Right lobe of liver (tissue), 6 donors: ENCODE results near the gene STPG2. TPM values are rescaled to one million over a fixed set of nuclear protein-coding genes. Genes with fewer than 3 reads are reported as not detected.
A peak's percentile ranks its signal among the peaks of the same experiment; 100 is the strongest.

Source experiments
- ATAC-seq, 4 donors: fragments of 200-7000 bp; cut with Tn5 transposase; one replicate each; pipeline ENCODE4 v1.9.1; 2020; ENCODE audit warnings: mild to moderate bottlenecking in 4 of 4, moderate library complexity in 4 of 4
- DNase-seq, 3 donors: peaks; one replicate each; pipeline ENCODE4 v3.0.0-alpha.2; 2020
- H3K27ac ChIP-seq, 3 donors: fragments of 200-600 bp; one replicate each; pipeline ENCODE4 v1.8.0; 2022
- H3K27me3 ChIP-seq, 2 donors: fragments of 200-600 bp; one replicate each; pipeline ENCODE4 v1.8.0; 2022
- H3K36me3 ChIP-seq, 4 donors: fragments of 200-600 bp; sonication (generic) in 1 of 4; one replicate each; pipeline versions ENCODE4 v1.5.1 to v1.8.0; 2017 to 2022; ENCODE audit warnings: control low read depth in 1 of 4
- H3K4me1 ChIP-seq, 4 donors: fragments of 200-600 bp; sonication (generic) in 1 of 4; one replicate each; pipeline versions ENCODE4 v1.5.1 to v1.8.0; 2017 to 2022; ENCODE audit warnings: control low read depth in 1 of 4
- H3K4me3 ChIP-seq, 3 donors: fragments of 200-600 bp; one replicate each; pipeline ENCODE4 v1.8.0; 2022
- H3K9me3 ChIP-seq, 4 donors: fragments of 200-600 bp; sonication (generic) in 1 of 4; one replicate each; pipeline versions ENCODE4 v1.5.1 to v1.8.0; 2017 to 2022; ENCODE audit warnings: control low read depth in 1 of 4
- CTCF ChIP-seq, 4 donors: fragments of 200-600 bp in 3 of 4; fragments of 450-650 bp in 1 of 4; IDR thresholded peaks; one replicate each; pipeline versions ENCODE4 v1.5.1 to v1.8.0; 2016 to 2022; ENCODE audit warnings: antibody characterized with exemption in 4 of 4, mild to moderate bottlenecking in 2 of 4
- POLR2A ChIP-seq: fragments of 450-650 bp; IDR thresholded peaks from one replicate; pipeline ENCODE4 v1.6.1; 2017; ENCODE audit warnings: antibody characterized with exemption, mild to moderate bottlenecking
- WGBS: methylation state at CpG from one replicate; pipeline ENCODE4 v1.1.6; 2018; ENCODE audit warnings: low coverage, low lambda C conversion rate; ENCODE audit not compliant: insufficient coverage; ENCODE audit errors: missing lambda C conversion rate; 5-methylcytosine and 5-hydroxymethylcytosine counted together
- intact Hi-C, 2 donors: fragments of 100-400 bp; cut with DNase I; formaldehyde crosslinking; loops; one replicate each; pipeline versions ENCODE4 v1.11.2 to v1.14.1; 2022
- total RNA-seq, 6 experiments: library from RNA; depleted of rRNA in 2 of 6; stranded (reverse); fragments of >200 nt in 2 of 6; fragmentation: NEBNext Ultra II Directional in 3 of 6; extraction: Animal tissue kit (Norgen Biotek cat#: 25700) in 3 of 6; gene quantifications; one replicate each; pipeline versions ENCODE4 v1.1.0 to v1.2.4, GENCODE V29; 2016 to 2023
- donor health status: DM: no; HTN: yes; CAD: no.
- donor health status: DM: no; HTN: no; CAD: no.
- donor health status: DM: no; HTN: no; CAD: no.
- donor health status: DM: no; HTN: yes; CAD: no.
- donor health status: DM: no; HTN: yes; CAD: no.

Gene STPG2
- total RNA-seq, 6 experiments from 2014 or later: 0.25 to 0.46 (median 0.40) TPM; not detected in 2

DNA sequence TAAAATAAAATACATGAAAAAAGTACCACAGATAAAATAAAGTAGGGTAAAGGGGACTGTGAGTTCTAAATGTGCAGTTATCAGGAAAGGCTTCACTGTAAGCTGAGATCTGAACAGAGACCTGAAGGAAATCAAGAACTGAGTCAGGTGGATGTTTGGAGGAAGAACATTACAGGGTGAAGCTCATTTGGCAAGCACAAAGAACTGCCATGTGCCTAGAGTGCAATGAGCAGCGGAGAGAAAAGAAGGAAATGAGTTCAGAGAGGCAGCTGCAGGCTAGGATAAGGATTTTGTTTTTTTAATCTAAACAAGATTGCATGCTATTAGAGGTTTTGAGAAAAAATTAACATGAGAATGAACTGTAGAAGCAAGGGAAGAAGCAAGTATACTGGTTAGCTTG, 373.1 kb downstream of the STPG2 start:
- H3K4me1 ChIP-seq: no peaks in the 10 kb centered on the region
- no peaks in the 10 kb centered on the region for H3K36me3 ChIP-seq
- no peaks in the 10 kb centered on the region for H3K27me3 ChIP-seq
- no peak overlapping the region for H3K27ac ChIP-seq
- peak in 2 of 4 donors; percentile 30 to 66 for ATAC-seq
- no peak for DNase-seq
- no peaks in the 10 kb centered on the region for H3K9me3 ChIP-seq
- intact Hi-C loops: no loop called here
- 33% methylated on average over 1 of the region's 1 CpG for WGBS
- H3K4me3 ChIP-seq: no peak overlapping the region
- no peak for TF ChIP-seq POLR2A
- TF ChIP-seq CTCF (IDR thresholded peaks at IDR 0.05): no peak

- intact Hi-C loops: no loop called here
- H3K4me3 ChIP-seq: no peak overlapping the region
- no peak overlapping the region for H3K27ac ChIP-seq
- 50% methylated on average over 1 of the region's 1 CpG for WGBS
- no peaks in the 10 kb centered on the region for H3K4me1 ChIP-seq
- DNase-seq: no peak
- no peaks in the 10 kb centered on the region for H3K9me3 ChIP-seq
- H3K36me3 ChIP-seq: no peaks in the 10 kb centered on the region
- H3K27me3 ChIP-seq: no peaks in the 10 kb centered on the region
- peak in 3 of 4 donors; percentile 22 to 73 (median 27) for ATAC-seq
- TF ChIP-seq POLR2A (no peak), CTCF (IDR thresholded peaks at IDR 0.05) (no peak)
Measured at GRCh38 chr4:97762115-97762512, 381.2 kb downstream of the STPG2 start.

DNA sequence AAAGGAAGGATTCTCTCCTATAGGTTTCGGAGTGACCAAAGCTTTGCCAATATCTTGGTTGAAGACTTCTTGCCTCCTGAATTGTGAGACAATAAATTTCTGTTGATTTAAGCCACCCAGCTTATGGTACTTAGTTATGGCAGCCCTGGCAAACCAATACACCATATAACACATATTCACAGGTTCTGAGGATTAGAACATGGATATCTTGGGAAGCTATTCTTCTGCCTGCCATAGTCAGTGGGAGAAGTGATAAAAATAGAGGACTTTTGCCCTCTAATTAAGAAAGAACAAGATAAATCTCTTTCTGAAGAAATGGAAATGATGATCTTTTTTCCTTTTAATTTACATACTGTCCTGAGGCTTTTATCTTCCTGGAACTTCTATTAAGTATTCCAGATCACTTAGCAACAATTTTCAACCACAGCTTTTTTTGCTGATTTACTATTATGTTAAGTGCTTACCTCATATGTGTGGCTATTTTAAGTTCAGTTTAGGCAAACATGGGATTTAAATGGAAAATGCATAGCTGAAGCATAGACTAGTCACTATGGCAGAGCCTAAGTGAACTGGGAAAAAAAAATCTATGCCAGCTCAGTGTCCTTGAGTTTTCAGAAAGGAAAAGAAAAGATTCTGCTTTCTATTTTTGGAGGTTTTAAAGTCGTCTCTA, 381.7 kb downstream of the STPG2 start:
- 42% methylated on average over 2 of the region's 2 CpGs for WGBS
- H3K4me1 ChIP-seq: no peaks in the 10 kb centered on the region
- ATAC-seq (no peak), DNase-seq (no peak)
- no peak for TF ChIP-seq CTCF (IDR thresholded peaks at IDR 0.05)
- H3K27ac ChIP-seq: no peak overlapping the region
- H3K36me3 ChIP-seq: no peaks in the 10 kb centered on the region
- no peak overlapping the region for H3K4me3 ChIP-seq
- no peaks in the 10 kb centered on the region for H3K9me3 ChIP-seq
- no peaks in the 10 kb centered on the region for H3K27me3 ChIP-seq
- intact Hi-C loops: no loop called here

DNA sequence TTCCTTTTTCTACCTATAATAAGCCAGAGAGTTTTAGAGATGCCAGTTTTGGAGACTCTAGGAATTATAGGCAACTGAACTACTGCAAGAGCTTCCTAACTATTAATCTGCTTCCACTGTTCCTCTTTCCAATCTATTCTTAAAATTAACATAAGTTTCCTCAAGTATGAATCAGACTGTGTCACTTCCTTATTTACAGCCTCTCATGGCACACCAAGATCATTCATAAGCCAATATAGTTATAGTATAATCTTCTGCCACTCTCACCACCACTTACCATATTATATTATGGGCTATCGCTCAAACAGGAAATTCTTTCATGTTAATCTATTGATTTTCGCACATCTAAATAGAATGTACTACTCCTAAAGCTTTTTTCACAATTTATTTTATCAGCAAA, 383.5 kb downstream of the STPG2 start:
- no peaks in the 10 kb centered on the region for H3K9me3 ChIP-seq
- 64% methylated on average over 2 of the region's 2 CpGs for WGBS
- DNase-seq (no peak), ATAC-seq (no peak)
- H3K36me3 ChIP-seq: no peaks in the 10 kb centered on the region
- H3K27ac ChIP-seq: no peak overlapping the region
- intact Hi-C loops: no loop called here
- no peaks in the 10 kb centered on the region for H3K27me3 ChIP-seq
- H3K4me3 ChIP-seq: no peak overlapping the region
- no peaks in the 10 kb centered on the region for H3K4me1 ChIP-seq
- TF ChIP-seq CTCF (IDR thresholded peaks at IDR 0.05) (no peak), POLR2A (no peak)
